ENCODE measurements around the gene COMMD4.
"Not testable (repeated sequence)": the region's sequence is repeated elsewhere in the genome, so short reads cannot be mapped to it uniquely, and the experiment has no call there.

Gene COMMD4

GRCh38 chr15:75307778-75308390 lies 28.0 kb upstream of the COMMD4 start:
- H3K36me3 Mint-ChIP-seq (ENCODE audit: low read depth) = no peaks in the 10 kb centered on the region
- H3K27me3 Mint-ChIP-seq (ENCODE audit: low read depth, poor library complexity) = peaks cover 79% of the 10 kb centered on the region
- peak; percentile 63 for DNase-seq

GRCh38 chr15:75309711-75310110 lies 26.2 kb upstream of the COMMD4 start:
- Mint-ChIP-seq H3K4me1 (peaks cover 20% of the 10 kb centered on the region), H3K9me3 (no peaks in the 10 kb centered on the region), H3K27me3 (ENCODE audit: low read depth, poor library complexity) (peaks cover 68% of the 10 kb centered on the region), H3K4me3 (no peak overlapping the region), H3K27ac (no peak overlapping the region), H3K36me3 (ENCODE audit: low read depth) (no peaks in the 10 kb centered on the region)
- no peak for TF ChIP-seq CTCF (IDR thresholded peaks at IDR 0.05)
- DNase-seq = no peak

More at GRCh38 chr15:75307778-75308390, 28.0 kb upstream of the COMMD4 start:
- H3K9me3 Mint-ChIP-seq = no peaks in the 10 kb centered on the region
- H3K4me3 Mint-ChIP-seq = no peak overlapping the region
- peak; percentile 48 for TF ChIP-seq CTCF (IDR thresholded peaks at IDR 0.05)
- no peak overlapping the region for H3K27ac Mint-ChIP-seq
- peaks cover 20% of the 10 kb centered on the region for H3K4me1 Mint-ChIP-seq

DNA sequence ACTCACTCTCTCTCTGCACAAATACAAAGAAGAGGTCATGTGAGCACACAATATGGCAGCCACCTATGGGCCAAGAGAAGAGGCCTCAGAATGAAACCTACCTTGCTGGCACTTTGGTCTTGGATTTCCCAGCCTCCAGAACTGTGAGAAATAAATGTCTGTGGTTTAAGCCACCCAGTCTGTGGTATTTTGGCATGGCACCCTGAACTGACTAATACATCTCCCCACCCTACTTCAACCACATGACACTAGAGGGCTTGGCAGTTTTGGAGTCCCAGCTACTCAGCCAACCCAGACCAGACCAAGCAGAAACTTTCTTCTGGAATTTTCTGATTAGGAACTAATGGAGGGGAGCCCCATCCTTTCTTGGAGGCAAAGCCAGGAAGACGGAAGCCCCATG lies 23.3 kb upstream of the COMMD4 start:
- not testable (repeated sequence) for DNase-seq; H3K9me3 Mint-ChIP-seq; H3K36me3 Mint-ChIP-seq (ENCODE audit: low read depth); H3K4me3 Mint-ChIP-seq; H3K27ac Mint-ChIP-seq
- Mint-ChIP-seq H3K4me1 (peaks cover 20% of the 10 kb centered on the region), H3K27me3 (ENCODE audit: low read depth, poor library complexity) (peaks cover 46% of the 10 kb centered on the region)

DNA sequence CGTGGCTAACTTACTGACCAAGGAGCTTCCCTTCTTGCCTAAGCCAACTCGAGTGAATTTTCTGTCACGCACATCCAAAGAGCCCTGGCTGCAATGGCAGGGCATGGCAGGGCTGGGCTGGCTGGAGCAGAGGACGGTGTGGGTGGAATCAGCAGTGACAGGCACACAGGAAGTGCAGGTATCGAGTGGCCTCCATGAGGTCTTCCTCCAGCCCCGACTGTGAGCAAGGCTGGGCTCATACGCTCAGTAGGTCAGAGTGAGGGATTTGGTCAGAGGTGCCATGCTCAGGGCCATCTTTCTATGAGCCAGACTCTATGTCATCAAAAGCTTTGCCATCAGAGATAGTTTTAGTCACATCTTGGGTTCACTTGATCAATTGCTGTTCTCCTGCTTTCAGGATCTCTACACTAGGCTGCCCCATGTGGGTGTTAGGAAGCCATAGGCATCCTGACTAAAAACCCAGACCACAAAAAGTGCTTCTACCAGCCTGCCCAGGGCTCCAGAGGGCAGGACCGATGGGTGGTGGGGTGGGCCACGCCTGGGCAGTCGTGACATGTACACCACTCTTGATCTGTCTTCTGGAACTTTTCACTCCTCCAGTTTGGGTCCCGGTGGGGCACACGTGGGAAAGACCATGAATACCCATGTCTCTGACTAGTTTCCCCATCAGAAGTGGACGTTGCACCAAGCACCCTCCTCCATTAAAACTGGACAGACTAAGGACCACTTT lies 22.6 kb upstream of the COMMD4 start:
- Mint-ChIP-seq H3K27ac (no peak overlapping the region), H3K36me3 (ENCODE audit: low read depth) (no peaks in the 10 kb centered on the region)

GRCh38 chr15:75314552-75315290 lies 21.1 kb upstream of the COMMD4 start:
- no peak for DNase-seq
- Mint-ChIP-seq H3K27ac (no peak overlapping the region), H3K27me3 (ENCODE audit: low read depth, poor library complexity) (peaks cover 27% of the 10 kb centered on the region), H3K36me3 (ENCODE audit: low read depth) (no peaks in the 10 kb centered on the region), H3K4me1 (peaks cover 2% of the 10 kb centered on the region), H3K9me3 (no peaks in the 10 kb centered on the region), H3K4me3 (no peak overlapping the region)
- TF ChIP-seq CTCF (IDR thresholded peaks at IDR 0.05) = no peak

More for the DNA sequence above, 22.6 kb upstream of the COMMD4 start:
- Mint-ChIP-seq H3K9me3 (no peaks in the 10 kb centered on the region), H3K4me3 (no peak overlapping the region), H3K4me1 (peaks cover 17% of the 10 kb centered on the region), H3K27me3 (ENCODE audit: low read depth, poor library complexity) (peaks cover 39% of the 10 kb centered on the region)
- no peak for TF ChIP-seq CTCF (IDR thresholded peaks at IDR 0.05)
- no peak for DNase-seq

DNA sequence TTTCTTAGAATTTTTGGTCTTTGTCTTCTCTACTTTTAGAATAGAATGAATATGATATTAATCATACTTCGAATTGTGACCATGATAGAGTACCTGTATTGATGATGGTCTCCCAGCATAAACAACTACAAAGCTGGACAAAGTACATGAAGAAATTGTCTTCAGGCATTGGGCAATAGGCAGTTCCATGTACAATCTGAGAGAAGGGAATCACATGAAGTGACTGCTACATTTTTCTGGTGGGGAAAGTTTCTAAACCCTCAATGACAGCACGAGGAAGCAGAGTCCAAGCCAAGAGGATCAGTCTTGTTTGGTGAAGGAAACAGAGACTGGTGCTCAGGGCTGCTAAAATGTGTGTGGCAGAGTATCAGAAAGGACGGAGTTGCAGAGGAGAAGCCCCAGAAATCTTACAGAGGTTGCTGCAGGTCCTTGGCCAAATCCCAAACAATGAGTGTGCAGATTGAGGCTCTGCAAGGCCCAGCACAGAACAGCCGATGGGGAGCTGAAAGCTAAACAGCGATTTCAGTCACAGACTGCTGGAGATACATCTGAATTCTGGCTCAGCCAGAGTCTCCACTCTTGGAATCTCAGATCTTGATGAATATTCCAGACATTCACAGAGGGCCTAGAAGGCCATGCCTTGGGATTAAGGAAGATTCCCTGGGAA lies 16.5 kb upstream of the COMMD4 start:
- not testable (repeated sequence) for H3K4me3 Mint-ChIP-seq; H3K9me3 Mint-ChIP-seq; DNase-seq; H3K36me3 Mint-ChIP-seq (ENCODE audit: low read depth); H3K4me1 Mint-ChIP-seq; H3K27ac Mint-ChIP-seq
- H3K27me3 Mint-ChIP-seq (ENCODE audit: low read depth, poor library complexity) = peaks cover 29% of the 10 kb centered on the region

Measured in nephron progenitor cell (in vitro differentiated cells).